ENCODE results near the gene CEP112.

- TF ChIP-seq REST (IDR thresholded peaks at IDR 0.05): no peak
- no peak for TF ChIP-seq CTCF (IDR thresholded peaks at IDR 0.05; ENCODE audit: low read depth, low read length, missing input control)
- no peak for TF ChIP-seq JUND (IDR thresholded peaks at IDR 0.05)
- no peak for TF ChIP-seq EGR1 (IDR thresholded peaks at IDR 0.05; ENCODE audit: low read depth in 2 of 2)
- no peak for TF ChIP-seq MAX (IDR thresholded peaks at IDR 0.05)
Measured at GRCh38 chr17:65900216-65900615, 291.7 kb downstream of the CEP112 start.

Measured in liver (tissue), 3 donors.